NCI-H2029 (cell line): ENCODE data around the gene OR3A3.
"Not testable (repeated sequence)": the region's sequence is repeated elsewhere in the genome, so short reads cannot be mapped to it uniquely, and the experiment has no call there.

Source experiments
- DNase-seq: peaks from one replicate; lab custom pipeline; 2025; lab: John Stamatoyannopoulos, UW

Gene OR3A3

GRCh38 chr17:3411070-3411469, at the start of gene OR3A3:
OR3A3 (plus strand) TSS chr17:3411370.
- DNase-seq: no peak

GRCh38 chr17:3371167-3371566, 40.0 kb upstream of the OR3A3 start:
- not testable (repeated sequence) for DNase-seq

- no peak for DNase-seq
Observed at GRCh38 chr17:3378321-3378720, 32.8 kb upstream of the OR3A3 start.

DNA sequence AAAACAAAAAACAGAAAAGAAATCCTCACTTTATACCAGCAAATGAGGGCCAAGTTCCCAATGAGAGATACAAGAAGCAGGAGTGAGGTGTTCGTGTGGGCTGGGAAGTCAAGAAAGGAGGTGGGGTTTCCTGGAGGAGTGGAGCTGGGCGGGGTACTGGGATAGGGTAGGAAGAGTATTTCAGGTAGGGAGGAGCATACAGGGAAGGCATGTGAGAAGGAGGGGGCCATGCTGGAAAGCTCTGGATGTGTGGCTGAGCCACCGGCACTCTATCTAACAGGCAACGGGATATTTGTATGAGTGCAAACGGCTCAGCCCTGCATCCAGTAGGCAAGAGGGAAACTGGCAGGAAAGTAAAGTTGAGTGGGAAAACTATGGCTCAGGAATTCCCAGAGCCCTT, 29.2 kb upstream of the OR3A3 start:
- no peak for DNase-seq

GRCh38 chr17:3385869-3386816, 25.0 kb upstream of the OR3A3 start, which contains the start of gene OR3A2:
OR3A2 (minus strand) TSS chr17:3386308.
- no peak for DNase-seq

DNA sequence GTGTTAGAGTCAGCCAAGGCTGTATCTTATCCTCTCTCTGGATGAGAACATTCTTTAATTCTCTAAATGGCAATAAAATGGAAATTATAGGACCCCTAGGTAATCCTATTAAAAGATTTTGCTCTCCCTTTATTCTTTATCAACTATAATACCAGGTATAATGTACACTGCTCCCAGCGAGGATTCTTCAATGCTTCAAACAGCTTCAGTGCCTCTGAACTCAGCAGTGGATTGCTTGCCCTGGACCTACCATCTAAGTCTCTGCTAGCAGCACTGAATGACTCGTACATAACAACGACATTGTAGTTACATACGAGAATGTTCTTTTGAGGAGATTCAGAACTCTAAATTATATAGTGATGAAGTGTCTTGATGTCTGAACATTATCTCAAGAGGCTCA, 21.4 kb upstream of the OR3A3 start:
- no peak for DNase-seq

- DNase-seq: not testable (repeated sequence)
Observed at GRCh38 chr17:3397801-3398200, 13.4 kb upstream of the OR3A3 start.

DNA sequence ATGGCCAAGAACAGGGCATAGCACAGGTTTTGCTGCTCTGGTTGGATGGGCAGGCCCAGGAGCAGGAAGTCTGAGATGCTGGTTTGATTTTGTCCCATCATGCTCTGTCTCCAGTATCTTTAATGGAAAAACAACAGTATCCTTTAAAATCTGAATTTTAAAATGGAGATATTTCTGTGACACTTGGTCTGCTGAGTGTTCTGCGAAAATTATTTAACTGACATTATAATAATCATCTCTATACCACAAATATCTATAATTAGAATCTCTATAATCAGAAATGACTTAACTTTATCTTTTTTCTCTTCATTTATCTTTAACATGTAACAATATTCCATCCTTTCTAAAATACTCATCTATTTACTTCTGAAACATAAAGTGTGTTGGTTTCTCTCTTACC, 12.9 kb upstream of the OR3A3 start, which contains the start of gene OR1E1:
TSS of gene OR1E1 (minus strand) at position 101 of the 400 bp plus-strand sequence. CDS start at position 101, 0 bp downstream.
- DNase-seq: no peak

GRCh38 chr17:3400055-3400454, 11.1 kb upstream of the OR3A3 start:
- DNase-seq: no peak

DNA sequence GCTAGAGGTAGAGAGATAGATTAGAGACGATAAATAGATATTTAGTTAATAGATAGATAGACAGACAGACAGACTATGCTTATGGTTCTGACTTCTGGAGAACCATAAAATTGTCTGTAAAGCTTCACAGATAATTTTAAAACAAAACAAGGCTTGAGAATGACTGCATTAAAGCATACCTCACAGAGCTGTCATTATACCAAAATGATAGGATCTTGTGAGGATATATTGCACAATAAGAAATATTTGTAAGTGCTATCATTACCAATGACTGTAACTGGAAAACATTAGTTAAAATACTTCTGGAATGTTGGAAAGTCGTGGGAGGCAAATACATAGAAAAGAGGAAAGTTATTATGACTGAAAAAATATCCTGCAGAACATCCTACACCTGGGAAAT, 9.4 kb upstream of the OR3A3 start:
- DNase-seq: no peak

GRCh38 chr17:3403856-3404255, 7.3 kb upstream of the OR3A3 start:
- DNase-seq: not testable (repeated sequence)

DNA sequence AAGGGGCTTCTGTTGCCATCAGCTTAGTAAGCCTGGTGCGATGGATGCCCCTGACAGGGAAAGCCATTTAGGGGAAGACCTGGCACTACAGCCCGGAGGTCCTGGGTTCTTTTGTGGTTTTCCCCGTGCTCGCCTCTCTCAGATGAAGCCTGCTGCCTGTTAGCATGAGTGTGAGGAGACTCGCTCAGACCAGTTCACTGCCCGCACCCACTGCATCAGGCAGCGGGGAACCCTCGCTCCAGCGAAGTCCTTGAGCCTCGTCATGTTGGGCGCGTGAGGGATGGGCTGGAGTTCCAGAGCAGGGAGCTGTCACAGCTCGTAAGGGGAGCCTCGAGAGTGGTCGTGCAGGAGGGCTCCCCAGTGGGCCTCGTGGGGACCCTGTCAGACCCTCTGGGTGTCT, 1.0 kb downstream of the OR3A3 start:
- not testable (repeated sequence) for DNase-seq

GRCh38 chr17:3415610-3416009, 4.4 kb downstream of the OR3A3 start:
- DNase-seq: no peak

DNA sequence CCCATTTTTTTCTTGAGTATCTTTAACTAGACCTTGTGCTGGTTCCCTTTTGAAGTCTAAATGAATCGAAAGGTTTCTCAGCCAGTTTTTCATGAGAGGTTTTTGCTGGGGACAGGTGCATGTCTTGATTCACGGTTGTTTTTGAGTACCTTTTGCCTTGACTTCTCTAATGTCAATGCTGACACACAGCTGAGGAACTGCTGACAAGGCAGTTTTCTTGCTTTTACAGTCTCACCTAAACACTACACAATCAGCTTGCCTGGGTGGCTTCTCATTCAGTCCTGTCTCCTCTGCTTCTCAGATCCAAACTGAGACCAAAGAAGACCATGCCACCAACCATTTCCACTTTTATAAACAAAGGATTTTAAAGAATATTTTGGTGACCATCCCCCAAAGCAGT, 7.1 kb downstream of the OR3A3 start:
- DNase-seq: no peak

- not testable (repeated sequence) for DNase-seq
Observed at GRCh38 chr17:3433215-3433614, 22.0 kb downstream of the OR3A3 start.

DNA sequence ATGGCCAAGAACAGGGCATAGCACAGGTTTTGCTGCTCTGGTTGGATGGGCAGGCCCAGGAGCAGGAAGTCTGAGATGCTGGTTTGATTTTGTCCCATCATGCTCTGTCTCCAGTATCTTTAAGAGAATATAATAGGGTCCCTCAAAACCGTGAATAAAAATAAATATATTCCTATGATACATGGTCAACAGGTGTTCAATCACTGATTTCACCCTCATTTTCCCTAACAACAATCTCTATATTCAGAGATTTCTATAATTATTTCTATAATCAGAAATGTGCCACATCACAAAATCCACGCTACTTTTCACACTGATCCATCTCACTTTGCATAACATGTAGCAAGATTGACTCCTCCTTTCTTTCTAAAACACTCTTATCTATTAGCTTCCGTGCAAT, 22.6 kb downstream of the OR3A3 start, which contains the start of gene OR1E2:
TSS of gene OR1E2 (minus strand) at position 101 of the 400 bp plus-strand sequence. CDS start at position 101, 0 bp downstream.
- DNase-seq: no peak

DNA sequence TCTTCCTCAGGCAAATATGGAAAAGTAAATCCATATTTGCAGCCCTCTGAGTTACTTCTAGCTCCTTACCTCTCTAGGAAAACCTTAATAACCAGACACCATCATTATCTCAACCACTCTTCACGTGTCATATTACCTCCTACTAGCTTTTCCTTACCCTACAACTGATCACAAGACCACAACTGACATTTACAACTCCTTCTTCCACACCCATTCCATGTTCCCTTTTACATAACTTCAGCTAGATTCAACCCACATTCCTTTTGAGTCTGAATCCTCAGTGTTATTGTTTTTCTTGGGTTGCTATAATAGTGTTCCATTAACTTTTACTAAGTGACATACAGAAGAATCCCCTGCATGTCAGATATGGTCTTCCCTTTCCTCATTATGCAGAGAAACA, 27.2 kb downstream of the OR3A3 start:
- DNase-seq: no peak

- DNase-seq: no peak
Observed at GRCh38 chr17:3440451-3440850, 29.3 kb downstream of the OR3A3 start.

GRCh38 chr17:3447625-3448024, 36.5 kb downstream of the OR3A3 start:
- no peak for DNase-seq

DNA sequence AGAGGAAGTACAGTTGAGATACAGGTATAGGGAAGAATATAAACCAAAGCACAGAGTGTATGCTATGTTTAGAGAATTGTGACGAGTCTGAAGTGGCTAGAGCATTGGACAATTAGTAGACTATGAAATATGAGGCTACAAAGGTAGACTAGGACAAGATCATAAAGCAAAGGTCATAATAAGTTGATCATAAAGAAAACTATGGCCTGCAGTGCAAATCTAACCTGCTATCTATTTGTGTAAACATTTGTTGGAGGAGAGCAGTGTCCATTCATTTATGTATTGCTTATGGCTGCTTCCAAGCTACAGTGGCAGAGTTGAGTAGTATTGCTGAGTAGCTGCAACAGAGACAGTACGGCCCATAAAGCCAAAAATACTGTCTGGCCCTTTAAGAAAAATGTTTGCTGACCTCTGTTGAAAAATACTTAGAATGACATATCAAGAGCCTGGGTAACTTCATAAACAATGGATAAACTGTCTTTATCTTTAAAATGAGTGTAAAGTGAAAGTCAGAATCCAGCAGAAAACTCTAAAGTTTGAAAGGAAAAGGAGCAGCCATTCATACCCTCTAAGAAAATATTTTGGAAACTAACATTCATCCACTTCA, 37.0 kb downstream of the OR3A3 start:
- DNase-seq: no peak

DNA sequence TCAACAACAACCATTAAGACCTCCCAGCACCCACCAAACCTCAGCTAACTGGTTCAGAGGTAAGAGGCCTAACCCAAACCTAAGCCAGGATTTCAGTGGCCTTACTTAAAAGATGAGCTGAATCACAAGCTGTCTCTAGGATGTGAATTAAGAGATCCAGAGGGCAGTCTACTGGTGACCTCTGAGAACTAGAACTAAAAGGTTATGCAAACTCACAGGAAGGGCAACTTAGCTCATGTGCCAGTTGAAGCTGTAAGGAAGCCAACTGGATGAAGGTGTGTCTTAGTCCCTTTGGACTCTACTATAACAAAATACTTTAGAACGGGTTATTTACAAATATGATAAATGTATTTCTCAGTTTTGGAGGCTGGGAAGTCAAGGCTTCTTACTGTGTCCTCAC, 55.2 kb downstream of the OR3A3 start:
- not testable (repeated sequence) for DNase-seq

- no peak for DNase-seq
Observed at GRCh38 chr17:3469529-3469928, 58.4 kb downstream of the OR3A3 start.

DNA sequence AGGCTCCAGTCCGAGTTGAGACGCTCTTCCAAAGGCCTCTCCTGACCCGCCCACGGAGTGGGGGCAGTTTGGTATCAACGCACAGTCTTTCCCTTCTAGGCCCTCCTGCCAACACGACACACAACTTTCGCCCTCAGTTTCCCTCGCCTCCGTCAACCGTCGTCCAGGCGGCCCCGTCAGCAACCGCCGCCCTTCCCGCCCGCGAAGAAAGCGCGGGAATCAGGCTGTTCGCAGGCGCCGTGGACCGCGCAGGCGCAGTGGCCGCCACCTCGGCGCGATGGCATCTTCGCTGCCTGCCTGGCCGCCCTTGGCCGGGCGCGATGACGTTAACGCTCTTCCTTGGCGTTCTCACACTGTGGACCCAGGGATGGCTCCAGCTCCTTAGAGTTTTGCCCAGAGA, 60.4 kb downstream of the OR3A3 start, which contains the start of gene SPATA22:
TSS of gene SPATA22 (minus strand) at position 221 of the 400 bp plus-strand sequence. CDS start 2,494 bp downstream, outside the sequence.
- no peak for DNase-seq
